ENCODE results near the gene CHSY3.

Gene CHSY3

DNA sequence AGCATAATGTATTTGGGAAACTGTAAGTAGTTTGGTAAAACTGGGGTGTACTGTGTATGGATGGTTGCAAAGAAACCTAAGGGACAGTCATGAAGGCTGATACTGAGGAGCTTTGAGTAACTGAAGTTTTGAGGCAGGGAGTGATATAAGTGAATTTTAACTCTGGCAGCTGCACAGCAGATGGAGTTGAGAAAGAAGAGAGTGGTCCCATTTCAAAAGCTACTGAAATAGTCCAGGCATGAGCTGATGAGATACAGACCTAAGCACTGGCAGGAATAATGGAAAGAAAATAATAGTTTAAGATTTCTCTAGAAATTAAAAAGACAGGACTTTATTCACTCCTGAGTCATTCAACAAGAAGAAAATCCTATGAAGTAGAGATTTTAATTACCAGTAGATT, 232.0 kb downstream of the CHSY3 start:
- TF ChIP-seq MYC (IDR thresholded peaks at IDR 0.05; ENCODE audit: low read depth, low read length) (no peak), POLR2A (IDR thresholded peaks at IDR 0.05; ENCODE audit: extremely low read depth, insufficient read length) (no peak)
- TF ChIP-seq, protein P1, sequence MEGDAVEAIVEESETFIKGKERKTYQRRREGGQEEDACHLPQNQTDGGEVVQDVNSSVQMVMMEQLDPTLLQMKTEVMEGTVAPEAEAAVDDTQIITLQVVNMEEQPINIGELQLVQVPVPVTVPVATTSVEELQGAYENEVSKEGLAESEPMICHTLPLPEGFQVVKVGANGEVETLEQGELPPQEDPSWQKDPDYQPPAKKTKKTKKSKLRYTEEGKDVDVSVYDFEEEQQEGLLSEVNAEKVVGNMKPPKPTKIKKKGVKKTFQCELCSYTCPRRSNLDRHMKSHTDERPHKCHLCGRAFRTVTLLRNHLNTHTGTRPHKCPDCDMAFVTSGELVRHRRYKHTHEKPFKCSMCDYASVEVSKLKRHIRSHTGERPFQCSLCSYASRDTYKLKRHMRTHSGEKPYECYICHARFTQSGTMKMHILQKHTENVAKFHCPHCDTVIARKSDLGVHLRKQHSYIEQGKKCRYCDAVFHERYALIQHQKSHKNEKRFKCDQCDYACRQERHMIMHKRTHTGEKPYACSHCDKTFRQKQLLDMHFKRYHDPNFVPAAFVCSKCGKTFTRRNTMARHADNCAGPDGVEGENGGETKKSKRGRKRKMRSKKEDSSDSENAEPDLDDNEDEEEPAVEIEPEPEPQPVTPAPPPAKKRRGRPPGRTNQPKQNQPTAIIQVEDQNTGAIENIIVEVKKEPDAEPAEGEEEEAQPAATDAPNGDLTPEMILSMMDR (IDR thresholded peaks at IDR 0.05; ENCODE audit: low read depth, low read length): no peak
- TF ChIP-seq, protein P2, sequence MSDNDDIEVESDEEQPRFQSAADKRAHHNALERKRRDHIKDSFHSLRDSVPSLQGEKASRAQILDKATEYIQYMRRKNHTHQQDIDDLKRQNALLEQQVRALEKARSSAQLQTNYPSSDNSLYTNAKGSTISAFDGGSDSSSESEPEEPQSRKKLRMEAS (IDR thresholded peaks at IDR 0.05; ENCODE audit: low read depth, low read length): no peak
- no peak for DNase-seq (ENCODE audit: low read depth)
- H3K4me3 ChIP-seq (ENCODE audit: low read depth, low read length): no peak overlapping the region

DNA sequence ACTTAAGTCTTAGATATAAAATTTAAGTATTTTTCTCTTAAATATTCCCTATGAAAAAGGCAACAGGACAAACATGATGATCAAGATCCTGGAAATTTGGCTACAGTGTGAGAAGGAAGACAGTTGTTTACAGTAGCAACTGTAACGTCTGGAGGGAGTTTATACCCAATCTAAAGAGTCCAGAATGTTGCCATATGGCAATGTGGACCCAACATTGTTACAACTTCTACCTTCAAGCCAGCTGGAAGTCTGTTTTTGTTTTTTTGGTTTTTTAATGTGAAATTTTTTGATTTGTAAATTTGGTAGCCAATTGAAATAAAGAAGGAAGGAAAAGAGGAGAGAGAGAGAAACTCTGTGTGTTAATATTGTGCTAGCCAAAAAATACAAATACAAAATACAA, 233.4 kb downstream of the CHSY3 start:
- no peak for DNase-seq (ENCODE audit: low read depth)
- TF ChIP-seq, protein P1 (IDR thresholded peaks at IDR 0.05; ENCODE audit: low read depth, low read length): no peak
- TF ChIP-seq POLR2A (IDR thresholded peaks at IDR 0.05; ENCODE audit: extremely low read depth, insufficient read length): no peak
- no peak for TF ChIP-seq MYC (IDR thresholded peaks at IDR 0.05; ENCODE audit: low read depth, low read length)
- TF ChIP-seq, protein P2 (IDR thresholded peaks at IDR 0.05; ENCODE audit: low read depth, low read length): no peak
- no peak overlapping the region for H3K4me3 ChIP-seq (ENCODE audit: low read depth, low read length)

DNA sequence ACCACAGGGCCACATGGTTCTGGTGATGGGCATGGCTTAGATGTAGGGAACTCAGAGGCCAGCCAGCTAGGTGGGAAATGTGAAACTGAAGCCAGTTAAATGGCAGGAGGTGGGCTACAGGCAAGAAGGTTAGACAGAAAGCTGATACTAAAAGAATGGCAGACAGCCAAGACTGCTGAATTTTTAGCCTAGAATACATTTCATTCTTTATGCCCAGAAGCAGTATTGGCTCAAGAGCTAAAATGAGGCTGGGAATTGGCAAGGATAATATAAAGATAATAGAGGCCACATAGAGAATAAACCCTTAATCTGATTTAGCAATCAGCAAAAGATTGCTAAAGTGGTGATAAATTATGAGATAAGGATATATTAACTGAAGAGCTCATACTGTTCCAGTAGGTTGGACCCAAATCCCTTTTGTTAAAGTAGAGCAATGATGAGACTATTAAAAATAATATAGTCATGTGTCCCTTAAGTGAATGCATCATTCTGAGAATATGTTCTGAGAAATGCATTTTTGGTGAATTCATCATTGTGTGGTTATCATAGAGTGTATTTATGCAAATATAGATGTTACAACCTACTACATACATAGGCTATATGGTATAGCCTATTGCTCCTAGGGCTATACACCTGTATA, 234.3 kb downstream of the CHSY3 start:
- TF ChIP-seq, protein P1 (IDR thresholded peaks at IDR 0.05; ENCODE audit: low read depth, low read length): no peak
- TF ChIP-seq POLR2A (IDR thresholded peaks at IDR 0.05; ENCODE audit: extremely low read depth, insufficient read length) (no peak), MYC (IDR thresholded peaks at IDR 0.05; ENCODE audit: low read depth, low read length) (no peak)
- TF ChIP-seq, protein P2 (IDR thresholded peaks at IDR 0.05; ENCODE audit: low read depth, low read length): no peak
- DNase-seq (ENCODE audit: low read depth): no peak

DNA sequence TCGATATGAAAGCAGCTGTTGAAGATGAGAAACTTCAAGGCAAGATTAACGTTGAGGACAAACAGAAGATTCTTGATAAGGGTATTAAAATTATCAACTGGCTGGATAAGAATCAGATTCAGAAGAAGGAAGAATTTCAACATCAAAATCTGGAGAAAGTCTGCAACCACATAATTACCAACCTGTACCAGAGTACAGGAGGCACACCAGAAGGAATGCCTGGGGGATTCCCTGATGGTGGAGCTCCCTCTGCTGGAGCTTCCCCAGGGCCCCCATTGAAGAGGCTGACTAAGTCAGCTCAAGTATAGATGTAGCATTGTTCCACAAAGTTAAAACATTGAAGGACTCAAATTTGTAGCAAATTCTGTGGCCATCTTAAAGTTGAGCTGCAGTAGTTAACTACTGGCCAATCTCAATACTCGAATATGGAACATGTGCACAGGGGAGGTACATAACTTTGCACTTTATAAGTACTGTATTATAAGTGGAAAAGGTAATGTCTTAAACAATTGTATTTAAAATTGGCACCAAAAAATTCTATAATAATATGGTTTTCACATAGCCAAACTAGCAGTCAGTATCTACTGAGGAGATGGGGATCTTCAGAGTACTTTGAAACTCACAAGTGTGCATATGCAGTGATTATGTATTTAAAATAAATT, 237.5 kb downstream of the CHSY3 start:
- peak; percentile 25 for DNase-seq (ENCODE audit: low read depth)
- TF ChIP-seq POLR2A (IDR thresholded peaks at IDR 0.05; ENCODE audit: extremely low read depth, insufficient read length): no peak
- TF ChIP-seq, protein P1 (IDR thresholded peaks at IDR 0.05; ENCODE audit: low read depth, low read length): peak; percentile 55
- H3K4me3 ChIP-seq (ENCODE audit: low read depth, low read length): no peak overlapping the region

More for the DNA sequence above, 234.3 kb downstream of the CHSY3 start:
- H3K4me3 ChIP-seq (ENCODE audit: low read depth, low read length): no peak overlapping the region

DNA sequence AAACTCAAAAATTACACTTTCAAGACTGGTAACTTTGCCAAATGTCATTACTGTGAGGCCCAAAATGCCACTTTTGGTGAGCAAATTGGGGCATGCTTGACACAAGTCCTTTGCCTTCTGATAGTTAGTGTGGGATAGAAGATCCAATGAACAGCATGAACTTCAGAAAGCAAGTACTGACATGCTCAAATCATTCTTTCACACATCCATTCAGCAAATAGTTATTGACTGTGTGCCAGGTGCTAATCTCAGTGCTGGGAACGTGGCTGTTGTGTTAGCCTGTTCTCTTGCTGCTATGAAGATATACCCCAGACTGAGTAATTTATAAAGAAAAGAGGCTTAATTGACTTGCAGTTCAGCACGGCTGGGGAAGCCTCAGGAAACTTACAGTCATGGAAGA, 247.0 kb downstream of the CHSY3 start:
- H3K4me3 ChIP-seq (ENCODE audit: low read depth, low read length): no peak overlapping the region
- no peak for DNase-seq (ENCODE audit: low read depth)
- TF ChIP-seq MYC (IDR thresholded peaks at IDR 0.05; ENCODE audit: low read depth, low read length) (no peak), POLR2A (IDR thresholded peaks at IDR 0.05; ENCODE audit: extremely low read depth, insufficient read length) (no peak)
- TF ChIP-seq, protein P2 (IDR thresholded peaks at IDR 0.05; ENCODE audit: low read depth, low read length): no peak
- TF ChIP-seq, protein P1 (IDR thresholded peaks at IDR 0.05; ENCODE audit: low read depth, low read length): no peak

All from NB4 (cell line).